ENCODE data around the gene MLXIP.
"Not testable (repeated sequence)": the region's sequence is repeated elsewhere in the genome, so short reads cannot be mapped to it uniquely, and the experiment has no call there.

The MLXIP gene

DNA sequence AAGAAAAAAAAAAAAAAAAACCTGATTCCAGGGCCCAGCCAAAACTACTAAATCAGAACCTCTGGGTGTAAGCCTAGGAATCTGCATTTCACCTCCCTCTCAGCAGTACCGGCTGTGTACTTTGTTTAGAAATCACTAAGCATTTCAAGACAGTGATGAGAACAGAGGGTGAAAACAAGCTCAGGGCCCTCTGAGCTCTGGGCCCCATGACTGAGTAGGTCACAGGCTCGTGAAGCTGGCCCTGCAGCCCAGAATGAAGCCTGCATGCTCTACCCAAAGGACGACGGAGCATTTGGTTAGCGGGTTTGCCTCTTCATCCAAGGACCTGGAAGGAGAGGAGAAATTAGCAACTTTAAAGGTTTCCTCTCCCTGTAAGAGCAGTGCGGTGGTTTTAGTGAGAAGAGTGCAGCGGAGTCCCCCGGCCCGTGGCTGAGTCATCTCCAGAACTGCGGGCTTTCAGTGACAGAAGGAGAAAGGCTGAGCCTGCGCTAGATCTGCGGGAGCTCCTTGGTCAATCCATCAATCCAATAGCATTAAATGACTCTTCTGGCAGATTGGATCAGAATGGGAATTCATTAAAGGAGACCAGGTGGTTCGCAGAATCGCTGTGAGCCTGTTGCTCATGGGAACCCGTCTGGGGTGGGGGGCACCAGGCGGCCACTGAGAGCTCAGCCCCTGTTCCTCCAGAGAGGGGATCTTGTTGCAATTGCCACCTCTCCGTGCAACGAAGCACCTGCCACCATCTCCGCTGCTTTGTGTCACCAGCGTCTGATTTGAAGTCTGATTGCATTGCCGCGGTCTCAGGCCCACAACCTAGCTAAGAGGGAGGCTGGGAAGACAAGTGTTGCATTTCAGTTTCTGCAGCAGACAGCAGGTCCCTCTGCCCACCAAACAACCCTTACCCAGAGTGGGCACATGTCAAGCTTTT is 88.1 kb downstream of the MLXIP start:
- H3K4me3 ChIP-seq (ENCODE audit: low read length), result no peak overlapping the region
- no peak for TF ChIP-seq CTCF (conservative IDR thresholded peaks at IDR 0.05; ENCODE audit: low read depth, low read length)
- no peak for DNase-seq (ENCODE audit: low read depth)

GRCh38 chr12:122167356-122167925 is 88.9 kb downstream of the MLXIP start:
- no peak for TF ChIP-seq CTCF (conservative IDR thresholded peaks at IDR 0.05; ENCODE audit: low read depth, low read length)
- H3K4me3 ChIP-seq (ENCODE audit: low read length), result no peak overlapping the region
- DNase-seq (ENCODE audit: low read depth), result no peak

- no peak for TF ChIP-seq CTCF (conservative IDR thresholded peaks at IDR 0.05; ENCODE audit: low read depth, low read length)
- no peak for DNase-seq (ENCODE audit: low read depth)
- no peak overlapping the region for H3K4me3 ChIP-seq (ENCODE audit: low read length)
These were observed 89.9 kb downstream of the MLXIP start for GRCh38 chr12:122168492-122168891.

- no peak overlapping the region for H3K4me3 ChIP-seq (ENCODE audit: low read length)
- DNase-seq (ENCODE audit: low read depth), result no peak
- TF ChIP-seq CTCF (conservative IDR thresholded peaks at IDR 0.05; ENCODE audit: low read depth, low read length), result no peak
These were observed 92.8 kb downstream of the MLXIP start for GRCh38 chr12:122171399-122171798.

- H3K4me3 ChIP-seq (ENCODE audit: low read length), result no peak overlapping the region
- no peak for DNase-seq (ENCODE audit: low read depth)
- no peak for TF ChIP-seq CTCF (conservative IDR thresholded peaks at IDR 0.05; ENCODE audit: low read depth, low read length)
These were observed 93.8 kb downstream of the MLXIP start for GRCh38 chr12:122172262-122172939.

DNA sequence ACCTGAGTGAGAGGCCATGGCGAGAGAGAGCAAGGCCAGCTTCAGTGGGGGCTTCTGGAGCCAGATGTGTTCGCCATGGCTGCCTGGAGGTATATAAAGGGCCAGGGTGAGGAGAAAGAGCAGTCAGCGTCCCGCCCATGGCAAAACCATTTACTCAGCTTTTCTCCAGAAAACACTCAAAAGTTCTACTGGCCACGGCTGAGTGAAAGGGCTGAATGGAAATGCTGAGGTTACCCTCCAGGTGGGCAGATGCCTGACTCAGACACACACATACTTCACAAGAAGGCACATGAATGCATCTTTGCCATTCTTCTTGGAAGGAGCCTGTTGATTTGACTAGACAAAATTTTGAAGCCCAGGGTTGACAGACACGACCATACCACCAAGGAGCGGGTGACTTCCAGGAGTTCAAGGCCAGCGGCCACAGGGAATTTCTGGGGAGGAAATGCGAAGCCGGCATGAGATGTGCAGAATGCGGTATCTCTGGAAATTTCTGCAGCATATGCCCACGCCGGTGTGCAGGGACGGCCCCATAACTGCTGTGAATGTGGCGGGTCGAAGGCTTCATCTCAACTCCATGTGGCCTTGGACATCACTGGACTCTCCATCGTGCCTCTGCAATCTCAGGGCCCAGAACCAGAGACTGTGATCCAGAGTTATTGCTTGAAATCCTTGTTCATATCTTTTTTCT is 95.7 kb downstream of the MLXIP start, which contains the start of gene IL31:
IL31 (minus strand) TSS at position 67 of the 691 bp plus-strand sequence; CDS start at position 18, 49 bp downstream.
- DNase-seq (ENCODE audit: low read depth), result no peak
- H3K4me3 ChIP-seq (ENCODE audit: low read length), result no peak within 1 kb of the TSS
- TF ChIP-seq CTCF (conservative IDR thresholded peaks at IDR 0.05; ENCODE audit: low read depth, low read length), result no peak

- DNase-seq (ENCODE audit: low read depth); H3K4me3 ChIP-seq (ENCODE audit: low read length): not testable (repeated sequence)
These were observed 97.9 kb downstream of the MLXIP start for GRCh38 chr12:122176473-122176872.

Data from retinal pigment epithelial cell (primary cell).